Neural cell (in vitro differentiated cells): ENCODE measurements around the gene AGBL4. TPM values are rescaled to one million over a fixed set of nuclear protein-coding genes. Genes with fewer than 3 reads are reported as not detected.

Experiments used
- H2AFZ ChIP-seq: fragments of 200-600, 300-800 bp; sonication (generic), shearing (Covaris generic); 2 replicates; pipeline ENCODE4 v1.6.0; 2014; ENCODE audit warnings: low read depth, mild to moderate bottlenecking, antibody characterized with exemption, low read length, moderate library complexity
- H3F3A ChIP-seq: fragments of 200-600 bp; shearing (Covaris generic); 2 replicates; pipeline ENCODE4 v1.6.1; 2016; ENCODE audit warnings: mild to moderate bottlenecking, moderate library complexity, mixed read lengths, antibody characterized with exemption, low read length; ENCODE audit not compliant: insufficient read depth, poor library complexity, severe bottlenecking
- H3K27ac ChIP-seq: fragments of 200-600, 300-800 bp; sonication (generic), shearing (Covaris generic); 2 replicates; pipeline ENCODE4 v1.5.1; 2014; ENCODE audit warnings: mild to moderate bottlenecking, low read length, moderate library complexity
- H3K27me3 ChIP-seq: fragments of 300-800, 200-600 bp; sonication (generic), shearing (Covaris generic); 2 replicates; pipeline ENCODE4 v1.6.0; 2014; ENCODE audit warnings: mild to moderate bottlenecking, low read depth, low read length, moderate library complexity; ENCODE audit not compliant: insufficient read depth
- H3K36me3 ChIP-seq: fragments of 300-800, 200-600 bp; sonication (generic), shearing (Covaris generic); 2 replicates; pipeline ENCODE4 v1.5.1; 2014; ENCODE audit warnings: mild to moderate bottlenecking, antibody characterized with exemption, low read length, moderate library complexity; ENCODE audit not compliant: insufficient read depth
- H3K4me2 ChIP-seq: fragments of 300-800, 200-600 bp; sonication (generic), shearing (Covaris generic); 2 replicates; pipeline ENCODE4 v1.6.0; 2014; ENCODE audit warnings: mild to moderate bottlenecking, low read length
- H3K4me3 ChIP-seq: fragments of 300-800, 200-600 bp; sonication (generic), shearing (Covaris generic); 2 replicates; pipeline ENCODE4 v1.5.1; 2014; ENCODE audit warnings: mild to moderate bottlenecking, low read length, moderate library complexity
- H3K79me2 ChIP-seq: fragments of 200-600 bp; shearing (Covaris generic); replicated peaks from 2 replicates; pipeline ENCODE4 v1.6.0; 2014; ENCODE audit warnings: mild to moderate bottlenecking, low read length, moderate library complexity; ENCODE audit not compliant: insufficient read depth
- H3K9ac ChIP-seq: fragments of 300-800, 200-600 bp; sonication (generic), shearing (Covaris generic); 2 replicates; pipeline ENCODE4 v1.6.1; 2016; ENCODE audit warnings: mild to moderate bottlenecking, low read length, mixed read lengths
- H3K9me2 ChIP-seq: fragments of 200-600 bp; shearing (Covaris generic); 2 replicates; pipeline ENCODE4 v1.6.1; 2016; ENCODE audit warnings: mild to moderate bottlenecking, low read length, mixed read lengths; ENCODE audit not compliant: insufficient read depth
- H3K9me3 ChIP-seq: fragments of 200-600, 300-800 bp; sonication (generic), shearing (Covaris generic); 2 replicates; pipeline ENCODE4 v1.6.1; 2016; ENCODE audit warnings: mild to moderate bottlenecking, mixed run types, low read length, moderate library complexity, mixed read lengths
- H4K20me1 ChIP-seq: fragments of 200-600 bp; shearing (Covaris generic); 2 replicates; pipeline ENCODE4 v1.6.1; 2016; ENCODE audit warnings: mild to moderate bottlenecking, mixed run types; ENCODE audit not compliant: insufficient read depth
- CTCF ChIP-seq: fragments of 450-650 bp; IDR thresholded peaks from 2 replicates; pipeline ENCODE4 v1.5.1; 2014; ENCODE audit warnings: antibody characterized with exemption, mild to moderate bottlenecking, moderate library complexity; ENCODE audit not compliant: poor library complexity, severe bottlenecking
- EP300 ChIP-seq: fragments of 450-650 bp; conservative IDR thresholded peaks from 2 replicates; pipeline ENCODE4 v1.6.1; 2014; ENCODE audit warnings: antibody characterized with exemption, mild to moderate bottlenecking, moderate library complexity; ENCODE audit not compliant: poor library complexity, severe bottlenecking
- EZH2 ChIP-seq: fragments of 200-600, 300-800 bp; shearing (Covaris generic), sonication (generic); IDR thresholded peaks from 2 replicates; pipeline ENCODE4 v1.6.1; 2014; ENCODE audit warnings: antibody characterized with exemption, low read length, borderline replicate concordance, mild to moderate bottlenecking; ENCODE audit not compliant: insufficient read depth, poor library complexity, severe bottlenecking
- MXI1 ChIP-seq: fragments of 450-650 bp; conservative IDR thresholded peaks from 2 replicates; pipeline ENCODE4 v1.6.1; 2014; ENCODE audit warnings: antibody characterized with exemption, mild to moderate bottlenecking; ENCODE audit not compliant: poor library complexity, severe bottlenecking
- POLR2AphosphoS5 ChIP-seq: IDR thresholded peaks from 2 replicates; pipeline ENCODE4 v1.6.1; 2012
- RAD21 ChIP-seq: fragments of 450-650 bp; conservative IDR thresholded peaks from 2 replicates; pipeline ENCODE4 v1.6.1; 2014; ENCODE audit warnings: antibody characterized with exemption, mild to moderate bottlenecking, moderate library complexity
- REST ChIP-seq: IDR thresholded peaks from 2 replicates; pipeline ENCODE4 v1.6.1; 2012; ENCODE audit warnings: borderline replicate concordance
- SMC3 ChIP-seq: fragments of 450-650 bp; conservative IDR thresholded peaks from 2 replicates; pipeline ENCODE4 v1.6.1; 2014; ENCODE audit warnings: antibody characterized with exemption, mild to moderate bottlenecking, moderate library complexity; ENCODE audit not compliant: poor library complexity
- TAF1 ChIP-seq: IDR thresholded peaks from 2 replicates; pipeline ENCODE4 v1.6.1; 2012; ENCODE audit warnings: low read depth
- polyA plus RNA-seq: library from polyadenylated mRNA; depleted of rRNA; stranded (reverse); fragments of >200 nt; gene quantifications from 2 replicates; pipeline ENCODE4 v1.2.3, GENCODE V29; 2014

AGBL4 gene
- polyA plus RNA-seq, 1 donor from 2014 or later: 1.3 TPM

GRCh38 chr1:48677306-48678287, 1346.2 kb downstream of the AGBL4 start:
- H3K9ac ChIP-seq: no peak overlapping the region
- TF ChIP-seq SMC3 (peak; percentile 81), RAD21 (peak; percentile 61), EZH2 (no peak), POLR2AphosphoS5 (no peak), CTCF (peak; percentile 78), REST (no peak), TAF1 (no peak), EP300 (no peak)

GRCh38 chr1:48676822-48677221, 1346.9 kb downstream of the AGBL4 start:
- Histone ChIP-seq H3K4me3 (no peak overlapping the region), H3K9me3 (no peaks in the 10 kb centered on the region), H3F3A (no peaks in the 10 kb centered on the region), H3K9ac (no peak overlapping the region), H3K9me2 (no peaks in the 10 kb centered on the region), H3K4me2 (no peak overlapping the region), H3K27me3 (no peaks in the 10 kb centered on the region), H3K27ac (no peak overlapping the region), H2AFZ (no peak overlapping the region), H3K36me3 (no peaks in the 10 kb centered on the region), H3K79me2 (no peaks in the 10 kb centered on the region), H4K20me1 (no peaks in the 10 kb centered on the region)
- no peak for TF ChIP-seq TAF1
- TF ChIP-seq EP300: no peak
- no peak for TF ChIP-seq SMC3
- no peak for TF ChIP-seq RAD21
- TF ChIP-seq EZH2: no peak
- TF ChIP-seq CTCF: no peak
- no peak for TF ChIP-seq REST
- no peak for TF ChIP-seq MXI1
- TF ChIP-seq POLR2AphosphoS5: no peak

More at GRCh38 chr1:48677306-48678287, 1346.2 kb downstream of the AGBL4 start:
- Histone ChIP-seq H3K27ac (no peak overlapping the region), H2AFZ (no peak overlapping the region), H3K9me3 (no peaks in the 10 kb centered on the region), H3K36me3 (no peaks in the 10 kb centered on the region), H3K4me3 (no peak overlapping the region), H3K27me3 (no peaks in the 10 kb centered on the region), H3K9me2 (no peaks in the 10 kb centered on the region), H4K20me1 (no peaks in the 10 kb centered on the region), H3K79me2 (no peaks in the 10 kb centered on the region), H3K4me2 (no peak overlapping the region), H3F3A (no peaks in the 10 kb centered on the region)
